Upper lobe of right lung (tissue), 1 donor: ENCODE results near the gene MAPK12. TPM values are rescaled to one million over a fixed set of nuclear protein-coding genes. Genes with fewer than 3 reads are reported as not detected.

Source experiments
- ATAC-seq: fragments of 200-7000 bp; cut with Tn5 transposase; one replicate; pipeline ENCODE4 v1.9.1; 2020; ENCODE audit warnings: mild to moderate bottlenecking, moderate library complexity
- DNase-seq: peaks from one replicate; pipeline ENCODE4 v3.0.0-alpha.2; 2020
- H3K27ac ChIP-seq: fragments of 200-600 bp; one replicate; pipeline ENCODE4 v1.8.0; 2022
- H3K27me3 ChIP-seq: fragments of 200-600 bp; one replicate; pipeline ENCODE4 v1.8.0; 2022; ENCODE audit warnings: mild to moderate bottlenecking
- H3K36me3 ChIP-seq: fragments of 200-600 bp; one replicate; pipeline ENCODE4 v1.8.0; 2022
- H3K4me1 ChIP-seq: fragments of 200-600 bp; one replicate; pipeline ENCODE4 v1.8.0; 2022
- H3K4me3 ChIP-seq: fragments of 200-600 bp; one replicate; pipeline ENCODE4 v1.8.0; 2022; ENCODE audit warnings: mild to moderate bottlenecking
- H3K9me3 ChIP-seq: fragments of 200-600 bp; one replicate; pipeline ENCODE4 v1.8.0; 2022
- intact Hi-C: fragments of 100-400 bp; cut with DNase I; formaldehyde crosslinking; loops from one replicate; pipeline ENCODE4 v1.11.0; 2022
- total RNA-seq: library from RNA; stranded (reverse); fragmentation: NEBNext Ultra II Directional; extraction: Animal tissue kit (Norgen Biotek cat#: 25700); gene quantifications from one replicate; pipeline ENCODE4 v1.2.1, GENCODE V29; 2021
- TF ChIP-seq, protein P1 (sequence below): fragments of 200-600 bp; IDR thresholded peaks from one replicate; pipeline ENCODE4 v1.8.0; 2022; ENCODE audit warnings: antibody characterized with exemption
- donor health status: DM: no; HTN: yes; CAD: no; lungs with severe emphysema.

MAPK12 gene
- total RNA-seq, 1 donor from 2014 or later, result 22.2 TPM

DNA sequence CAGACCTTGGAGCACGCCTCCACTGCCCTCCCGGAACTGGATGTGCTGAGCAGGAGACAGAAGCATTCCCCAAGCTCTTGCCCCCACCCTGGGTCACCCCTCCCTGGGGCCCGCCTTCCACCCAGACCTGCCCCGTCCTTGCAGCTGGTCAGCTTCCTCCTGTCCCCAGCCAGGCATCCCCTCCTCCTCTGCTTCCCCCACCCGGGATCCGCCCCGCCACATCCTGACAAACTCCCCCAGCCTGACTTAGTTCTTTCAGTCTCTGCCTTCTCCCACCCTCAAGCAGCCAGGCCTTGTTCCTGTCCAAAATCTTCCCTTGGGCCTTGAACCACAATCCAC is 47.1 kb upstream of the MAPK12 start:
- TF ChIP-seq, protein P1, sequence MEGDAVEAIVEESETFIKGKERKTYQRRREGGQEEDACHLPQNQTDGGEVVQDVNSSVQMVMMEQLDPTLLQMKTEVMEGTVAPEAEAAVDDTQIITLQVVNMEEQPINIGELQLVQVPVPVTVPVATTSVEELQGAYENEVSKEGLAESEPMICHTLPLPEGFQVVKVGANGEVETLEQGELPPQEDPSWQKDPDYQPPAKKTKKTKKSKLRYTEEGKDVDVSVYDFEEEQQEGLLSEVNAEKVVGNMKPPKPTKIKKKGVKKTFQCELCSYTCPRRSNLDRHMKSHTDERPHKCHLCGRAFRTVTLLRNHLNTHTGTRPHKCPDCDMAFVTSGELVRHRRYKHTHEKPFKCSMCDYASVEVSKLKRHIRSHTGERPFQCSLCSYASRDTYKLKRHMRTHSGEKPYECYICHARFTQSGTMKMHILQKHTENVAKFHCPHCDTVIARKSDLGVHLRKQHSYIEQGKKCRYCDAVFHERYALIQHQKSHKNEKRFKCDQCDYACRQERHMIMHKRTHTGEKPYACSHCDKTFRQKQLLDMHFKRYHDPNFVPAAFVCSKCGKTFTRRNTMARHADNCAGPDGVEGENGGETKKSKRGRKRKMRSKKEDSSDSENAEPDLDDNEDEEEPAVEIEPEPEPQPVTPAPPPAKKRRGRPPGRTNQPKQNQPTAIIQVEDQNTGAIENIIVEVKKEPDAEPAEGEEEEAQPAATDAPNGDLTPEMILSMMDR, result no peak
- H3K27me3 ChIP-seq, result no peaks in the 10 kb centered on the region
- intact Hi-C loops, result no loop called here
- DNase-seq (peak; percentile 92), ATAC-seq (peak; percentile 45)
- no peaks in the 10 kb centered on the region for H3K36me3 ChIP-seq
- H3K4me3 ChIP-seq, result peak overlapping the region; percentile 15
- H3K9me3 ChIP-seq, result no peaks in the 10 kb centered on the region
- peaks cover 44% of the 10 kb centered on the region for H3K4me1 ChIP-seq
- H3K27ac ChIP-seq, result peak overlapping the region; percentile 92

DNA sequence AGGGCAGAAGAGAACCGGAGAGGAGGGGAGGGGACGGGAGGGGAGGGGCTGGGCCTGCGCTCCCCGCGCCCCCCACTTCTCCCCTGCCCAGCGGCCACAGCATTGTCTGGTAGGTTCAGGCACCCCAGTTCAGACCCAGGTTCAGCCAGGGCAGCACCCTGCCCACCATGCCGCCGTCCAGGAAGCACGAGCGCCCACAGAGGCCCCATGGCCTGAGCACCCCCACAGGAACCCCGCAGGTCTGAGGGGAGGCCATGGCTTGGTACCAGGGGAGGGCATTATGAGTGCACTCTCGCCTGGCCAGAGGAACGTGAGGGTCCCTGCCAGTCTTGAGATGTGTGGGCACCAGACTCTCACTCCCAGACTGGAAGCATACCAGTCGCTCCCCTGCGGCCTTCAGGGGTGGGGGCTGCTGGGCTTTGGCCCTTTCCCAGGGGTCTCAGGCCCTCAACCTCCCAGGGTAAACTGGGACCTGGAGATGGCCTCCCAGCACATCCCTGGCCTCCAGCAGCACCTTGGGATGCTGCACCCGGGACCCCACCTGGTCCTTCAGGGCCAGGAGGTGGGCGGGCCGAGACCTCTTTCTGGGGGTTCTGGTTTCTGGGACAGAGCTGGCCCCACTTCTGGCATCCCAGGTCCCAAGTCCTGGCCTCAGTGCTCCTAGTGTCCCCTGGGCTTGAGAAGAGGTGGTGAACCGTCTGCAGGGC is 46.6 kb upstream of the MAPK12 start:
- Histone ChIP-seq H3K36me3 (no peaks in the 10 kb centered on the region), H3K27ac (peak overlapping the region; percentile 92), H3K4me3 (peak overlapping the region; percentile 15), H3K9me3 (no peaks in the 10 kb centered on the region), H3K4me1 (peaks cover 50% of the 10 kb centered on the region), H3K27me3 (no peaks in the 10 kb centered on the region)
- no peak for ATAC-seq
- DNase-seq, result no peak
- intact Hi-C loops, result no loop called here
- TF ChIP-seq, protein P1, result no peak

DNA sequence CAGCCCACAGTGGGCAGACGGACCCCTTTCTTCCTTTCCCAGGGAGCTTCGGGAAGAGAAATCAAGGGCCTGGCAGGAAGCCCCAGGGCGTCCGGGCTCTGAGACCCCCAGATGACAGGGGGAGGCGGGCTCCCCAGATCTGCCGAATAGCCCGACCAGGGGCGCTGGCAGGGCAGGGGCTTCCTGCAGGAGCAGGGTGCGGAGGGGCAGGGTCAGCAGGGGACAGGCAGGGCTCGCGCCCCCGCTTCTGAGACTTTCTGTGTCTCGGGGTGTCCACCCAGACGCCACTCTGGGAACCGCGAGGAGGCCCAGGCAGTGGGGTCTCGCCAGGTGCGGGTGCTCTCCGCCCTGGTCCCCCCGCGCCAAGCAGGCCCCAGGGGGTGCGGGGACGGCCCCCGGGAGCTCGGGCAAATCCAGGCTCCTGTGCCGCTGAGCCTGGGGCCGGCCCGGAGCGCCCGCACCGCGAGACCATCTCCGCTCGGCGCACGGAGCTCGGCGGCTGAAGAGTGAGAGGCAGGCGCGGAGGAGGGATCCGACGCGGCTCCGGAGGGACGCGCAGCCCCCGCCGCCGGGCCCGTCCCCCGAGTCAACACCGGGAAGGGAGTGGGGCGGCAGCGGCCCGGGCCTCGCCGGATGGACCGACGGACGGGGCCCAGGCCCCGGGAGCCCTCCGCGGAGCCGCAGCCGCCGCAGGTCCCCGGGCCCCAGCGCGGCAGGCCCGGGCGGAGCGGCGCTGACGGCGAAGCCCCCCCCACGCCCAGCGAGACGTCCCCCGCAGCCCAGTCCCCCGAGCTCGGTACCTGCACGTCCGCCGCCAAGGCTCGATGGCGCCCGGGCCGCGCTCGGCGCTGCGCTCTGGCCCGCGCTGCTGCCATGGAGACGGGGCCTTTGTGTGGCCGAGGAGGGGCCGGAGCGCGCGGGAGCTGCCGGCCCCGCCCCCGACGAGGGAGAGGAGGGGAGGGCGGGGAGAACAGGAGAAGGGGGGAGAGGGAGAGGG is 45.6 kb upstream of the MAPK12 start, which contains the start of gene PLXNB2:
TSS of gene PLXNB2 (minus strand) at position 894 of the 997 bp plus-strand sequence. CDS start 17,062 bp downstream, outside the sequence.
- TF ChIP-seq, protein P1, result no peak
- peak within 1 kb of the TSS; percentile 85 for H3K4me3 ChIP-seq
- no peaks in the 10 kb centered on the region for H3K36me3 ChIP-seq
- ATAC-seq, result peak; percentile 54
- peak within 1 kb of the TSS; percentile 95 for H3K27ac ChIP-seq
- DNase-seq, result peak; percentile 92
- peaks cover 60% of the 10 kb centered on the region for H3K4me1 ChIP-seq
- intact Hi-C loops, result no loop called here
- H3K27me3 ChIP-seq, result no peaks in the 10 kb centered on the region
- H3K9me3 ChIP-seq, result no peaks in the 10 kb centered on the region

DNA sequence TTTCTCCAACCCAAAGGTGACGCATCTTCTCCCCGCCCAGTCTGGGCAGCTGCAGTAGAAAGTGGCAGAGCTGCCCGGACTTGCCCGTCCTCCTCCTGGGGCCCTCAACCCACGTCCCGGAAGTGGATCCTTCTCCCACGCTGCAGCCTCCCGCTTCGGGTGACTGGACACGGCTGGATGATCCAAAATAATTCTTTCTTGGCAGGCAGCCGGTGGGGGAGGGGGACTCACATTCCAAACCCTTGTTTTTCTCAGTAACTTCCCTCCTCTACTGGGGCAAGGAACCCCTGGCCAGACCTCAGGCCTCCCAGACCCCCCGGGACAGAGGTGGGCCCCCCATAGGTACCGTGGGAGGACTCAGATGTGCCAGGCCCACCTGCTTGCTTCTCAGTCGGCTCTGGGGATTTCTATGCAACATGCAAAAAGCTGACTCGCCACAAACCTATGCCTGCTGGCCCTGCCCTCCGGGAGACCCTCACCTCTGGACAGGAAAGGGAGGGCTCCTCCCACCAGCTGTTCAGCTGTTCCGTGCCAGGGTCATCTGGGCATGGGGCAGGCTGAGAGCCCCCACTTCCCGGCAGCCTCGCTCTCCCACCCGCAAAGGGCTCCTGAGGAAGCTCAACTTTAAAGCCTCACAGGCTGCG is 44.6 kb upstream of the MAPK12 start:
- no peaks in the 10 kb centered on the region for H3K9me3 ChIP-seq
- H3K27ac ChIP-seq, result peak overlapping the region; percentile 95
- no peaks in the 10 kb centered on the region for H3K27me3 ChIP-seq
- TF ChIP-seq, protein P1, result no peak
- no peaks in the 10 kb centered on the region for H3K36me3 ChIP-seq
- intact Hi-C loops, result no loop called here
- H3K4me3 ChIP-seq, result peak overlapping the region; percentile 85
- ATAC-seq (peak; percentile 61), DNase-seq (peak; percentile 94)
- peaks cover 70% of the 10 kb centered on the region for H3K4me1 ChIP-seq

DNA sequence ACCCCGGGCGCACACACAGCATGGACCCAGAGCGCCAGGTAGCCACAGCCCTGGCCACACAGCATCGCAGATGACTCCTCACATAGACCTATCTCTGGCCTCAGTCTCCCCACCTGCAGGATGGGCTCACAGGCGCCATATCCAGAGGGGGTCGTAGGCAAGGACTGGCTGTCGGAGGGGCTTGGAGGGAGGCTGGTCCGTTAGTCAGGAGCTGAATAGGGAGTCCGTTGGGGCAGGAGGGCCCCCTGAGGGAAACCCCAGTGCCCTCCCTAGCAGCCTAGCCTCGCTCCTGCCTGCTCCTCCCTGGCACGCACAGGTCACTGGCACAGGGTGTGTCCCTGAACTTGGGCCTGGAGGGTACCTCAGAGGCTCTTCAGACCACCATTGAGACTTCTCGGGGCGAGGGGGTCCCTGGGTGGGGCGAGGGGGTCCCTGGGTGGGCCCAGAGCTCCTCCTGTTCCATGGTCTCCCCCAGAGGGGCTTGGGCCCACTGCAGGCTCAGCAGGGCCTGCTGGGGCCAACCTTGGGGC is 44.0 kb upstream of the MAPK12 start:
- Histone ChIP-seq H3K9me3 (no peaks in the 10 kb centered on the region), H3K27ac (peak overlapping the region; percentile 95), H3K4me3 (peak overlapping the region; percentile 85), H3K36me3 (no peaks in the 10 kb centered on the region), H3K4me1 (peaks cover 75% of the 10 kb centered on the region), H3K27me3 (no peaks in the 10 kb centered on the region)
- TF ChIP-seq, protein P1, result no peak
- DNase-seq (peak; percentile 76), ATAC-seq (peak; percentile 0)
- intact Hi-C loops, result no loop called here
